Transverse colon (tissue), 4 donors: ENCODE data around the gene GSG1L.

ENCODE experiments used
- CTCF ChIP-seq, 5 experiments: fragments of 200-600 bp in 3 of 5; fragments of 450-650 bp in 2 of 5; sonication (generic) in 3 of 5; IDR thresholded peaks; 1 replicate in 2 of 5; 2 replicates in 3 of 5; pipeline ENCODE4 v1.5.1; 2016 to 2017; ENCODE audit warnings: antibody characterized with exemption in 5 of 5, inconsistent platforms in 3 of 5, mild to moderate bottlenecking in 2 of 5, moderate library complexity in 1 of 5
- POLR2A ChIP-seq: fragments of 450-650 bp; IDR thresholded peaks from one replicate; pipeline ENCODE4 v1.6.1; 2016; ENCODE audit warnings: antibody characterized with exemption, mild to moderate bottlenecking, moderate library complexity
- POLR2AphosphoS5 ChIP-seq, 3 donors: sonication (generic); formaldehyde crosslinking; IDR thresholded peaks; one replicate each; pipeline ENCODE4 v1.6.1; 2016; ENCODE audit warnings: antibody characterized with exemption in 3 of 3

- no peak for TF ChIP-seq CTCF (IDR thresholded peaks at IDR 0.05)
- no peak for TF ChIP-seq POLR2A
- no peak for TF ChIP-seq POLR2AphosphoS5 (IDR thresholded peaks at IDR 0.05)
Observed at GRCh38 chr16:27798241-27798640, 265.3 kb downstream of the GSG1L start.
